ENCODE results near the gene EMCN. TPM values are rescaled to one million over a fixed set of nuclear protein-coding genes. Genes with fewer than 3 reads are reported as not detected.

Gene EMCN
- total RNA-seq, 6 donors from 2014 or later: 14.7 to 49.6 (median 36.4) TPM

- no peak overlapping the region for H3K27ac ChIP-seq
- TF ChIP-seq POLR2A (IDR thresholded peaks at IDR 0.05) (no peak), EP300 (IDR thresholded peaks at IDR 0.05) (no peak), POLR2AphosphoS5 (IDR thresholded peaks at IDR 0.05) (no peak)
- TF ChIP-seq, protein P1, sequence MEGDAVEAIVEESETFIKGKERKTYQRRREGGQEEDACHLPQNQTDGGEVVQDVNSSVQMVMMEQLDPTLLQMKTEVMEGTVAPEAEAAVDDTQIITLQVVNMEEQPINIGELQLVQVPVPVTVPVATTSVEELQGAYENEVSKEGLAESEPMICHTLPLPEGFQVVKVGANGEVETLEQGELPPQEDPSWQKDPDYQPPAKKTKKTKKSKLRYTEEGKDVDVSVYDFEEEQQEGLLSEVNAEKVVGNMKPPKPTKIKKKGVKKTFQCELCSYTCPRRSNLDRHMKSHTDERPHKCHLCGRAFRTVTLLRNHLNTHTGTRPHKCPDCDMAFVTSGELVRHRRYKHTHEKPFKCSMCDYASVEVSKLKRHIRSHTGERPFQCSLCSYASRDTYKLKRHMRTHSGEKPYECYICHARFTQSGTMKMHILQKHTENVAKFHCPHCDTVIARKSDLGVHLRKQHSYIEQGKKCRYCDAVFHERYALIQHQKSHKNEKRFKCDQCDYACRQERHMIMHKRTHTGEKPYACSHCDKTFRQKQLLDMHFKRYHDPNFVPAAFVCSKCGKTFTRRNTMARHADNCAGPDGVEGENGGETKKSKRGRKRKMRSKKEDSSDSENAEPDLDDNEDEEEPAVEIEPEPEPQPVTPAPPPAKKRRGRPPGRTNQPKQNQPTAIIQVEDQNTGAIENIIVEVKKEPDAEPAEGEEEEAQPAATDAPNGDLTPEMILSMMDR (IDR thresholded peaks at IDR 0.05): no peak
- H3K4me1 ChIP-seq: no peaks in the 10 kb centered on the region
- WGBS, 2 donors: 94 to 95% methylated on average over 1 of the region's 1 CpG
- no peaks in the 10 kb centered on the region for H3K36me3 ChIP-seq
- DNase-seq: no peak
- H3K27me3 ChIP-seq: no peaks in the 10 kb centered on the region
- H3K4me3 ChIP-seq: no peak overlapping the region
- ATAC-seq (ENCODE audit: low FRiP score in 2 of 2): no peak
- H3K9me3 ChIP-seq: peaks cover 0 to 12% (median 0%) of the 10 kb centered on the region in 4 donors
Observed at GRCh38 chr4:100495074-100495473, 22.7 kb downstream of the EMCN start.

- no peaks in the 10 kb centered on the region for H3K4me1 ChIP-seq
- H3K9me3 ChIP-seq: peaks cover 0 to 12% (median 0%) of the 10 kb centered on the region in 4 donors
- ATAC-seq (ENCODE audit: low FRiP score in 2 of 2) (no peak), DNase-seq (no peak)
- no peak for TF ChIP-seq POLR2A (IDR thresholded peaks at IDR 0.05)
- H3K27me3 ChIP-seq: no peaks in the 10 kb centered on the region
- no peak overlapping the region for H3K4me3 ChIP-seq
- H3K36me3 ChIP-seq: no peaks in the 10 kb centered on the region
- H3K27ac ChIP-seq: no peak overlapping the region
Observed at GRCh38 chr4:100494166-100494565, 23.7 kb downstream of the EMCN start.

GRCh38 chr4:100493756-100494155 is 24.1 kb downstream of the EMCN start:
- ATAC-seq (ENCODE audit: low FRiP score in 2 of 2) (no peak), DNase-seq (no peak)
- H3K9me3 ChIP-seq: peaks cover 0 to 12% (median 0%) of the 10 kb centered on the region in 4 donors
- H3K4me1 ChIP-seq: no peaks in the 10 kb centered on the region
- no peak overlapping the region for H3K27ac ChIP-seq
- H3K27me3 ChIP-seq: no peaks in the 10 kb centered on the region
- no peaks in the 10 kb centered on the region for H3K36me3 ChIP-seq
- no peak overlapping the region for H3K4me3 ChIP-seq
- no peak for TF ChIP-seq POLR2AphosphoS5 (IDR thresholded peaks at IDR 0.05)
- TF ChIP-seq EP300 (IDR thresholded peaks at IDR 0.05): no peak
- TF ChIP-seq, protein P1 (IDR thresholded peaks at IDR 0.05): no peak
- no peak for TF ChIP-seq POLR2A (IDR thresholded peaks at IDR 0.05)

DNA sequence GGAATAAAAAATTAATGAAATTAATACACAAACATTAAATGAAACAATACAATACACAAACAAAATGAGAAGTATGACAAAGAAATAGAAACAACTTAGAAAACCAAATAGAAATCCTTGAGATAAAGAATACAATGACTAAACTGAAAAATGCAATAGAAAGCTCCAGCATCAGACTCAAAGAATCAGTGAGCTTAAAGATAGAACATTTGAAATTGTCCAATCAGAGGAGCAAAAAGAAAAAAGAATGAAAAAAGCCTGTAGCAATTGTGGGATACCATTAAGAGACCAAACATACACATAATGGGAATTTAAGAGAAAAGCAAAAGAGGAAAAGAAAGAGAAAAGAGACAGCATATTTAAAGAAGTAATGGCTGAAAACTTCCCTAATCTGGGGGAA is 25.7 kb downstream of the EMCN start:
- Histone ChIP-seq H3K4me1 (no peaks in the 10 kb centered on the region), H3K4me3 (no peak overlapping the region), H3K36me3 (no peaks in the 10 kb centered on the region), H3K27me3 (no peaks in the 10 kb centered on the region), H3K27ac (no peak overlapping the region), H3K9me3 (peaks cover 0 to 12% (median 0%) of the 10 kb centered on the region in 4 donors)
- DNase-seq (no peak), ATAC-seq (ENCODE audit: low FRiP score in 2 of 2) (no peak)
- TF ChIP-seq POLR2A (IDR thresholded peaks at IDR 0.05): no peak

GRCh38 chr4:100489305-100489704 is 28.5 kb downstream of the EMCN start:
- TF ChIP-seq POLR2AphosphoS5 (IDR thresholded peaks at IDR 0.05) (no peak), EP300 (IDR thresholded peaks at IDR 0.05) (no peak), POLR2A (IDR thresholded peaks at IDR 0.05) (no peak)
- TF ChIP-seq, protein P1 (IDR thresholded peaks at IDR 0.05): no peak
- peaks cover 0 to 12% (median 0%) of the 10 kb centered on the region in 4 donors for H3K9me3 ChIP-seq
- H3K36me3 ChIP-seq: no peaks in the 10 kb centered on the region
- no peak overlapping the region for H3K4me3 ChIP-seq
- H3K27ac ChIP-seq: no peak overlapping the region
- no peaks in the 10 kb centered on the region for H3K4me1 ChIP-seq
- DNase-seq: no peak
- no peaks in the 10 kb centered on the region for H3K27me3 ChIP-seq
- no peak for ATAC-seq (ENCODE audit: low FRiP score in 2 of 2)

DNA sequence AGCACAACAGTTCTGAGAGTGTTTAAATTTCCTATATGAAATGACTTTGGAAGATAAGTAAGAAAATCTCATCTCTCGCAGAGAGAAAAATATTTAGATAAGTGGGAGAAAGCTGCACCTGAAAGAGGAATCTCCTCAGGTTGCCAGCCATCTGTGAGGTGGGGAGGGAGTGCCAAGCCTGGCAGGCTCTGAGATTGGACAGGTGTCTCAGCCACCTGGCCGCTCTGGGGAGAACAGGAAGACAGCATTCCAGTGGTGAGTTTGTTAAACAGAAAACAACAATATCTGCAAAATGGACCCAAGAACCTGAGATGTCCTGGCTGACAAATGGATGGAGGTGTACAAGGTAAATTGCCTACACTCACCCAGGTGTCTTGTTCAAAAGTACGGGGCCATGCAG is 31.3 kb downstream of the EMCN start:
- Histone ChIP-seq H3K4me3 (no peak overlapping the region), H3K27ac (no peak overlapping the region), H3K4me1 (no peaks in the 10 kb centered on the region), H3K27me3 (no peaks in the 10 kb centered on the region), H3K9me3 (peaks cover 0 to 2% (median 0%) of the 10 kb centered on the region in 4 donors), H3K36me3 (no peaks in the 10 kb centered on the region)
- DNase-seq (no peak), ATAC-seq (ENCODE audit: low FRiP score in 2 of 2) (no peak)
- TF ChIP-seq POLR2AphosphoS5 (IDR thresholded peaks at IDR 0.05): no peak
- TF ChIP-seq, protein P1 (IDR thresholded peaks at IDR 0.05): no peak
- no peak for TF ChIP-seq EP300 (IDR thresholded peaks at IDR 0.05)
- no peak for TF ChIP-seq POLR2A (IDR thresholded peaks at IDR 0.05)
- WGBS, 2 donors: 74 to 85% methylated on average over 3 of the region's 3 CpGs
